Dendritic cell treated with granulocyte-macrophage colony-stimulating factor and Interleukin-4, amounts not matched to agents 40 ng/mL and 50 ng/mL, for 4 days (primary cell): Measurements from ENCODE around the gene NPAS2.

Experiments
- H3K27ac Mint-ChIP-seq: one replicate; pipeline ENCODE4 v1.8.0; 2022; ENCODE audit warnings: mild to moderate bottlenecking, mixed read lengths
- H3K27me3 Mint-ChIP-seq: one replicate; pipeline ENCODE4 v1.8.0; 2022; ENCODE audit warnings: mild to moderate bottlenecking, mixed read lengths
- H3K36me3 Mint-ChIP-seq: one replicate; pipeline ENCODE4 v1.8.0; 2022; ENCODE audit warnings: low read depth, mixed read lengths
- H3K4me1 Mint-ChIP-seq: one replicate; pipeline ENCODE4 v1.8.0; 2022; ENCODE audit warnings: low read depth, mixed read lengths
- H3K4me3 Mint-ChIP-seq: one replicate; pipeline ENCODE4 v1.8.0; 2022; ENCODE audit warnings: mild to moderate bottlenecking, moderate library complexity, mixed read lengths
- H3K9me3 Mint-ChIP-seq: one replicate; pipeline ENCODE4 v1.8.0; 2022; ENCODE audit warnings: mixed read lengths
- intact Hi-C: fragments of 100-400 bp; cut with micrococcal nuclease; formaldehyde crosslinking; loops from one replicate; pipeline ENCODE4 v1.15.0; 2022

NPAS2 gene

GRCh38 chr2:100941646-100942240 is 121.8 kb downstream of the NPAS2 start:
- H3K9me3 Mint-ChIP-seq = no peaks in the 10 kb centered on the region
- H3K27ac Mint-ChIP-seq = no peak overlapping the region
- no peak overlapping the region for H3K4me3 Mint-ChIP-seq
- peaks cover 7% of the 10 kb centered on the region for H3K27me3 Mint-ChIP-seq
- intact Hi-C loops = no loop called here
- no peaks in the 10 kb centered on the region for H3K4me1 Mint-ChIP-seq
- H3K36me3 Mint-ChIP-seq = no peaks in the 10 kb centered on the region

GRCh38 chr2:100944617-100945432 is 124.9 kb downstream of the NPAS2 start:
- H3K27ac Mint-ChIP-seq = no peak overlapping the region
- H3K4me1 Mint-ChIP-seq = no peaks in the 10 kb centered on the region
- no peak overlapping the region for H3K4me3 Mint-ChIP-seq
- H3K9me3 Mint-ChIP-seq = no peaks in the 10 kb centered on the region
- peaks cover 9% of the 10 kb centered on the region for H3K27me3 Mint-ChIP-seq
- intact Hi-C loops = no loop called here
- no peaks in the 10 kb centered on the region for H3K36me3 Mint-ChIP-seq

GRCh38 chr2:100945433-100945740 is 125.4 kb downstream of the NPAS2 start:
- Mint-ChIP-seq H3K36me3 (no peaks in the 10 kb centered on the region), H3K27me3 (peaks cover 9% of the 10 kb centered on the region), H3K4me3 (no peak overlapping the region), H3K27ac (no peak overlapping the region), H3K4me1 (peaks cover 4% of the 10 kb centered on the region), H3K9me3 (no peaks in the 10 kb centered on the region)
- intact Hi-C loops = no loop called here

GRCh38 chr2:100945930-100946607 is 126.1 kb downstream of the NPAS2 start:
- no peaks in the 10 kb centered on the region for H3K36me3 Mint-ChIP-seq
- H3K27ac Mint-ChIP-seq = no peak overlapping the region
- H3K27me3 Mint-ChIP-seq = peaks cover 9% of the 10 kb centered on the region
- intact Hi-C loops = no loop called here
- no peaks in the 10 kb centered on the region for H3K9me3 Mint-ChIP-seq
- no peak overlapping the region for H3K4me3 Mint-ChIP-seq
- H3K4me1 Mint-ChIP-seq = peaks cover 4% of the 10 kb centered on the region

- H3K4me1 Mint-ChIP-seq = peaks cover 4% of the 10 kb centered on the region
- no peak overlapping the region for H3K4me3 Mint-ChIP-seq
- no peaks in the 10 kb centered on the region for H3K9me3 Mint-ChIP-seq
- peaks cover 9% of the 10 kb centered on the region for H3K27me3 Mint-ChIP-seq
- H3K27ac Mint-ChIP-seq = no peak overlapping the region
- intact Hi-C loops = no loop called here
- no peaks in the 10 kb centered on the region for H3K36me3 Mint-ChIP-seq
Observed at GRCh38 chr2:100948942-100949811, 129.2 kb downstream of the NPAS2 start.

- Mint-ChIP-seq H3K9me3 (no peaks in the 10 kb centered on the region), H3K27me3 (peaks cover 3% of the 10 kb centered on the region), H3K4me3 (no peak overlapping the region), H3K4me1 (peaks cover 4% of the 10 kb centered on the region), H3K27ac (no peak overlapping the region), H3K36me3 (no peaks in the 10 kb centered on the region)
- intact Hi-C loops = no loop called here
Observed at GRCh38 chr2:100952512-100952911, 132.6 kb downstream of the NPAS2 start.

- Mint-ChIP-seq H3K9me3 (no peaks in the 10 kb centered on the region), H3K36me3 (no peaks in the 10 kb centered on the region), H3K27ac (no peak overlapping the region), H3K4me1 (peaks cover 4% of the 10 kb centered on the region), H3K4me3 (no peak overlapping the region), H3K27me3 (peaks cover 2% of the 10 kb centered on the region)
- intact Hi-C loops = no loop called here
Observed at GRCh38 chr2:100953406-100954043, 133.6 kb downstream of the NPAS2 start.

- H3K4me1 Mint-ChIP-seq = peaks cover 4% of the 10 kb centered on the region
- no peak overlapping the region for H3K4me3 Mint-ChIP-seq
- H3K27me3 Mint-ChIP-seq = peaks cover 2% of the 10 kb centered on the region
- intact Hi-C loops = no loop called here
- H3K9me3 Mint-ChIP-seq = no peaks in the 10 kb centered on the region
- H3K27ac Mint-ChIP-seq = no peak overlapping the region
- no peaks in the 10 kb centered on the region for H3K36me3 Mint-ChIP-seq
Observed at GRCh38 chr2:100954044-100954420, 134.1 kb downstream of the NPAS2 start.

- Mint-ChIP-seq H3K4me1 (peaks cover 1% of the 10 kb centered on the region), H3K4me3 (no peak overlapping the region), H3K27me3 (peaks cover 4% of the 10 kb centered on the region), H3K27ac (no peak overlapping the region), H3K9me3 (no peaks in the 10 kb centered on the region), H3K36me3 (no peaks in the 10 kb centered on the region)
- intact Hi-C loops = no loop called here
Observed at GRCh38 chr2:100955226-100955625, 135.3 kb downstream of the NPAS2 start.

- intact Hi-C loops = no loop called here
- H3K27me3 Mint-ChIP-seq = peaks cover 6% of the 10 kb centered on the region
- H3K27ac Mint-ChIP-seq = no peak overlapping the region
- no peak overlapping the region for H3K4me3 Mint-ChIP-seq
- no peaks in the 10 kb centered on the region for H3K4me1 Mint-ChIP-seq
- no peaks in the 10 kb centered on the region for H3K9me3 Mint-ChIP-seq
- H3K36me3 Mint-ChIP-seq = no peaks in the 10 kb centered on the region
Observed at GRCh38 chr2:100956081-100956480, 136.1 kb downstream of the NPAS2 start.

GRCh38 chr2:100957996-100958653 is 138.2 kb downstream of the NPAS2 start:
- Mint-ChIP-seq H3K27ac (no peak overlapping the region), H3K36me3 (no peaks in the 10 kb centered on the region), H3K4me3 (no peak overlapping the region), H3K9me3 (no peaks in the 10 kb centered on the region), H3K4me1 (no peaks in the 10 kb centered on the region), H3K27me3 (peaks cover 6% of the 10 kb centered on the region)
- intact Hi-C loops = no loop called here

GRCh38 chr2:100959225-100959880 is 139.4 kb downstream of the NPAS2 start:
- Mint-ChIP-seq H3K9me3 (no peaks in the 10 kb centered on the region), H3K4me1 (no peaks in the 10 kb centered on the region), H3K4me3 (no peak overlapping the region), H3K36me3 (no peaks in the 10 kb centered on the region), H3K27me3 (peaks cover 6% of the 10 kb centered on the region), H3K27ac (no peak overlapping the region)
- intact Hi-C loops = no loop called here

GRCh38 chr2:100960688-100961087 is 140.7 kb downstream of the NPAS2 start:
- Mint-ChIP-seq H3K9me3 (no peaks in the 10 kb centered on the region), H3K36me3 (no peaks in the 10 kb centered on the region), H3K4me3 (no peak overlapping the region), H3K4me1 (no peaks in the 10 kb centered on the region), H3K27me3 (peaks cover 6% of the 10 kb centered on the region), H3K27ac (no peak overlapping the region)
- intact Hi-C loops = no loop called here
